NCI-H1092 (cell line): Measurements from ENCODE around the gene R3HDM4.
"Not testable (repeated sequence)": the region's sequence is repeated elsewhere in the genome, so short reads cannot be mapped to it uniquely, and the experiment has no call there.

ENCODE experiments used
- DNase-seq: peaks from one replicate; lab custom pipeline; 2025; lab: John Stamatoyannopoulos, UW

R3HDM4 gene

GRCh38 chr19:854549-854948, 58.5 kb downstream of the R3HDM4 start:
- DNase-seq: no peak

- DNase-seq: not testable (repeated sequence)
Measured at GRCh38 chr19:853614-854220, 59.3 kb downstream of the R3HDM4 start.

GRCh38 chr19:853014-853585, 59.9 kb downstream of the R3HDM4 start:
- no peak for DNase-seq

GRCh38 chr19:852136-853013, 60.6 kb downstream of the R3HDM4 start, which contains the start of gene ELANE:
Gene ELANE (plus strand): TSS chr19:852303. CDS start chr19:852329, 26 bp downstream.
- DNase-seq: no peak

DNA sequence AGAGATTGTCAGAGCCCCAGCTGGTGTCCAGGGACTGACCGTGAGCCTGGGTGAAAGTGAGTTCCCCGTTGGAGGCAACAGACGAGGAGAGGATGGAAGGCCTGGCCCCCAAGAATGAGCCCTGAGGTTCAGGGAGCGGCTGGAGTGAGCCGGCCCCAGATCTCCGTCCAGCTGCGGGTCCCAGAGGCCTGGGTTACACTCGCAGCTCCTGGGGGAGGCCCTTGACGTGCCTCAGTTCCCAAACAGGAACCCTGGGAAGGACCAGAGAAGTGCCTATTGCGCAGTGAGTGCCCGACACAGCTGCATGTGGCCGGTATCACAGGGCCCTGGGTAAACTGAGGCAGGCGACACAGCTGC, 62.1 kb downstream of the R3HDM4 start:
- DNase-seq: no peak

- no peak for DNase-seq
Measured at GRCh38 chr19:850221-850978, 62.6 kb downstream of the R3HDM4 start.

GRCh38 chr19:849195-849594, 63.8 kb downstream of the R3HDM4 start:
- DNase-seq: not testable (repeated sequence)

- no peak for DNase-seq
Measured at GRCh38 chr19:848386-848921, 64.6 kb downstream of the R3HDM4 start.
